HG03097 (cell line): ENCODE measurements around the gene RAD9A.

Experiments
- ATAC-seq: cut with Tn5 transposase; IDR thresholded peaks from one replicate; pipeline ENCODE4 v1.9.1; 2021; ENCODE audit not compliant: unreplicated experiment, low FRiP score

Gene RAD9A

GRCh38 chr11:67373648-67374570 is 17.9 kb upstream of the RAD9A start:
- no peak for ATAC-seq

- no peak for ATAC-seq
These were observed 17.1 kb upstream of the RAD9A start for GRCh38 chr11:67374571-67375281.

- no peak for ATAC-seq
These were observed 16.3 kb upstream of the RAD9A start for GRCh38 chr11:67375320-67376055.

GRCh38 chr11:67376063-67376820 is 15.5 kb upstream of the RAD9A start:
- no peak for ATAC-seq

- ATAC-seq: no peak
These were observed 14.6 kb upstream of the RAD9A start for GRCh38 chr11:67376873-67377808.

- ATAC-seq: no peak
These were observed 13.2 kb upstream of the RAD9A start for GRCh38 chr11:67378544-67378943.

GRCh38 chr11:67379061-67380058 is 12.4 kb upstream of the RAD9A start:
- ATAC-seq: no peak

- no peak for ATAC-seq
These were observed 10.4 kb upstream of the RAD9A start for GRCh38 chr11:67381244-67381972.

GRCh38 chr11:67382276-67383136 is 9.3 kb upstream of the RAD9A start:
- ATAC-seq: no peak

- ATAC-seq: no peak
These were observed 6.9 kb upstream of the RAD9A start for GRCh38 chr11:67384851-67385366.

GRCh38 chr11:67387069-67387468 is 4.7 kb upstream of the RAD9A start:
- ATAC-seq: no peak

GRCh38 chr11:67387518-67387917 is 4.3 kb upstream of the RAD9A start:
- ATAC-seq: no peak

GRCh38 chr11:67389477-67389876 is 2.3 kb upstream of the RAD9A start:
- ATAC-seq: no peak

- no peak for ATAC-seq
These were observed 861 bp upstream of the RAD9A start for GRCh38 chr11:67390947-67391303.

GRCh38 chr11:67392183-67392715 is 463 bp downstream of the RAD9A start:
- peak; percentile 17 for ATAC-seq

GRCh38 chr11:67393437-67393836 is 1.7 kb downstream of the RAD9A start:
- ATAC-seq: no peak
